ENCODE results near the gene LEKR1. TPM values are rescaled to one million over a fixed set of nuclear protein-coding genes. Genes with fewer than 3 reads are reported as not detected.

The LEKR1 gene
- total and polyA plus RNA-seq, 7 donors, result 0.12 to 0.79 (median 0.32) TPM; not detected in 2

DNA sequence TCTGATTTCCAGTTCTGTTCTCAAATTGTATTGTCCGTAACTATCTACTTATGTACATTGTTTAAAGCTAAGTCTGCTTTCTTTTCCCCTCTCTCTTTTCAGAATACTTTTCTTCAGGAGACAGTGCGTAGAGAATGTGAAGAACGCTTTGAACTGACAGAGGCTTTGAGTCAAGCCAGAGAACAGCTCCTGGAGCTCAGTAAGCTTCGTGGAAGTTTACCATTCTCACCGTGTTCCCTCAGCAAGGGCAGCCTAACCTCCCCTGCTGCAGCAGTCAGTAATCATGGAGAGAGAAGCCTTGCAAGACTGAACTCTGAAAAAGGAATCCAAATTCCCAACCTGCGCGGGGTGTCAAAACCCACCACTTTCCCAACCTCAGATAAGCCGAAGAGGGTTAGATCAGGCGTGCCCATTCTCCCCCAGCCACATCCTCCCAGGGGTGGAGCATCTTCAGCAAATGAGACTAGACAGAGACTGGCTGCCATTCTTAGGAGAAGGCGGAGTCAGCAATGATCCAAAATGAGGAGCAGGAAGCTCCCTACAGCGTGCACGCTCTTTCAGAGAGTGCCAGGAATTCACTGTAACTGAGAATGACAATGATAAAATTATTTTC lies 219.2 kb downstream of the LEKR1 start:
- intact Hi-C loops (cut with DNase I), result no loop called here
- DNase-seq, result no peak
- H3K4me3 ChIP-seq, result no peak overlapping the region
- no peaks in the 10 kb centered on the region for H3K27me3 ChIP-seq (ENCODE audit: insufficient read depth in 3 of 3, low read length in 2 of 3)
- H3K27ac ChIP-seq, result no peak overlapping the region
- 73% methylated on average over 12 of the region's 12 CpGs for WGBS, 3 donors
- no peaks in the 10 kb centered on the region for H3K9me3 ChIP-seq
- TF ChIP-seq, protein P1, sequence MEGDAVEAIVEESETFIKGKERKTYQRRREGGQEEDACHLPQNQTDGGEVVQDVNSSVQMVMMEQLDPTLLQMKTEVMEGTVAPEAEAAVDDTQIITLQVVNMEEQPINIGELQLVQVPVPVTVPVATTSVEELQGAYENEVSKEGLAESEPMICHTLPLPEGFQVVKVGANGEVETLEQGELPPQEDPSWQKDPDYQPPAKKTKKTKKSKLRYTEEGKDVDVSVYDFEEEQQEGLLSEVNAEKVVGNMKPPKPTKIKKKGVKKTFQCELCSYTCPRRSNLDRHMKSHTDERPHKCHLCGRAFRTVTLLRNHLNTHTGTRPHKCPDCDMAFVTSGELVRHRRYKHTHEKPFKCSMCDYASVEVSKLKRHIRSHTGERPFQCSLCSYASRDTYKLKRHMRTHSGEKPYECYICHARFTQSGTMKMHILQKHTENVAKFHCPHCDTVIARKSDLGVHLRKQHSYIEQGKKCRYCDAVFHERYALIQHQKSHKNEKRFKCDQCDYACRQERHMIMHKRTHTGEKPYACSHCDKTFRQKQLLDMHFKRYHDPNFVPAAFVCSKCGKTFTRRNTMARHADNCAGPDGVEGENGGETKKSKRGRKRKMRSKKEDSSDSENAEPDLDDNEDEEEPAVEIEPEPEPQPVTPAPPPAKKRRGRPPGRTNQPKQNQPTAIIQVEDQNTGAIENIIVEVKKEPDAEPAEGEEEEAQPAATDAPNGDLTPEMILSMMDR (IDR thresholded peaks at IDR 0.05), result no peak
- H3K4me1 ChIP-seq, result no peaks in the 10 kb centered on the region
- ATAC-seq, result no peak
- H3K36me3 ChIP-seq (ENCODE audit: insufficient read depth in 1 of 2, low read depth in 1 of 2), result no peaks in the 10 kb centered on the region

DNA sequence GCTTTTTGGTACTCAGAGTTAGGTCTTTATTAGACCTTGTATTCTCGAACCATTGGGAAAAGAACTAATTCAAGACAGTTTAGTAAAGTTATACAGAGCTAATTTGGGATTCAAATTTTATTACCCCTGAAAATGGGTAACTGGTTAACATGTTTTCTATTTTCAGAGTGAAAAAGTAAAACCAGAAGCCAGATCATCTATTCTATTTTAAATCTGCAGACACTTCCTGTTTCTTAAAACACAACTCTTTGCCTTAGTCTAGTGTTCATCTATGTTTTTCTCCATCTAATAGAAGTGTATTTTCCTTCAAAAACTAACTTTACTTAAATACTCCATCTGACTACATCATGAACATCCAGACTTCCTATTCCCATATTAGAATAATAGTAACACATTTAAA lies 220.4 kb downstream of the LEKR1 start:
- no peak for DNase-seq
- ATAC-seq, result no peak
- 85 to 93% (median 90%) methylated on average over 1 of the region's 1 CpG for WGBS, 3 donors
- intact Hi-C loops (cut with DNase I), result no loop called here
- H3K9me3 ChIP-seq, result no peaks in the 10 kb centered on the region
- H3K27ac ChIP-seq, result no peak overlapping the region
- H3K36me3 ChIP-seq (ENCODE audit: insufficient read depth in 1 of 2, low read depth in 1 of 2), result no peaks in the 10 kb centered on the region
- H3K4me1 ChIP-seq, result no peaks in the 10 kb centered on the region
- no peak overlapping the region for H3K4me3 ChIP-seq
- TF ChIP-seq, protein P1 (IDR thresholded peaks at IDR 0.05), result no peak
- H3K27me3 ChIP-seq (ENCODE audit: insufficient read depth in 3 of 3, low read length in 2 of 3), result no peaks in the 10 kb centered on the region

DNA sequence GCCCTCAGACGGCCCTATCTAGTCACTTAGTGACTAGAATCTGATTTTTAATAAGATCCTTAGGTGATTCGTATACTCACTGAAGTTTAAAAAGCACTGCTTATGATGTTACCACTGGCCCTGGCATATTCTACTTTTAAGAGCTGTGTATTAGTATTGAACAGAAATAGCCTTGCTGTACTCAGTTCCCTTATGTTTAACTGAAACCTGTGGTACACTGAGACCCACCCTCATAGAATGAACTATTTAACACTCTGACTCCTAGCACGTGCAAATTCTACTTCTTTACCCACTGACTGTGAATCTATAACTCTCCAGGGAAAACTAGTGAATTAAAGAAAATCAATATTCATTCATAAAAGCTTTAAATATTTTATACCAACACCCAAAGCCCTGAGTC lies 224.9 kb downstream of the LEKR1 start:
- no peak for DNase-seq
- Histone ChIP-seq H3K9me3 (no peaks in the 10 kb centered on the region), H3K36me3 (ENCODE audit: insufficient read depth in 1 of 2, low read depth in 1 of 2) (no peaks in the 10 kb centered on the region), H3K27ac (no peak overlapping the region), H3K4me1 (no peaks in the 10 kb centered on the region), H3K27me3 (ENCODE audit: insufficient read depth in 3 of 3, low read length in 2 of 3) (no peaks in the 10 kb centered on the region), H3K4me3 (no peak overlapping the region)
- intact Hi-C loops (cut with DNase I), result no loop called here
- TF ChIP-seq, protein P1 (IDR thresholded peaks at IDR 0.05), result no peak
- WGBS, 3 donors, result 80 to 85% (median 80%) methylated on average over 3 of the region's 3 CpGs
- ATAC-seq, result no peak

DNA sequence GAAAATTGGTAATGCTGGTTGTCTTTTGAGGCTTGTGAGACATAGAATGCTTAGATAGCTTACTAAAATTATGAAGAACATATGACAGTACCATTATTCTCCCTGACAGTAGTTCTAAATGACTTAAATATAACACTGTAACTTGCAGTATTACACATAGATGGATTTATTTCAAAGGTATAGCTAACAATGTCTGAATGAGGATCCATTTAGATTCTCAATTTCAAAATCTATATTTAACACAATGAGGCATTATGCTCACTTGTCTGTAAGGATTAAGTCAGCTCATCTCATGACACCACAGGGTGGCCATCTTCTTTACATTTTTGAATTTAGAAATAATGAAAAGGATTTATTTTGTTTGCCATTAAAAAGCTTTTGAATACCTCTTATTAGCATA lies 225.4 kb downstream of the LEKR1 start:
- Histone ChIP-seq H3K27ac (no peak overlapping the region), H3K4me3 (no peak overlapping the region), H3K4me1 (no peaks in the 10 kb centered on the region), H3K27me3 (ENCODE audit: insufficient read depth in 3 of 3, low read length in 2 of 3) (no peaks in the 10 kb centered on the region), H3K9me3 (no peaks in the 10 kb centered on the region), H3K36me3 (ENCODE audit: insufficient read depth in 1 of 2, low read depth in 1 of 2) (no peaks in the 10 kb centered on the region)
- intact Hi-C loops (cut with DNase I), result no loop called here
- no peak for ATAC-seq
- TF ChIP-seq, protein P1 (IDR thresholded peaks at IDR 0.05), result no peak
- DNase-seq, result no peak

DNA sequence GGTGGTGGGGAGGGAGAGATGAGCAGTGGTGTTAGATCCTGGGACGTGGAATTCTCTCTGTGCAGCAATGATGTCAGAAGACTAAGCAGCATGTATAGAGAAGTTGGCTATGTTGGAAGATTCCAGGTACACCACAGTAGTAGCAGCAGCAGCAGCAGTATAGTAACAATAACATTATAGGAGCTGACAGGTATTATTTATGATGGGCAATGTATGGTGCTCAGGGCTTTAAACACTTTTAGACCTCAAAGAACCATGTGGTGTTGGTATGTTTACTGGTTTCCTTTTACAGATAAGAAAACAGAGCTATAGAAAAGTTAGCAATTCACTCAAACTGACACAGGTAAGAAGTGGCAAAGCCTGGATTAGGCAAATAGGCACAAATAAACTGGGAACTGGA lies 229.9 kb downstream of the LEKR1 start:
- H3K4me1 ChIP-seq, result no peaks in the 10 kb centered on the region
- H3K27ac ChIP-seq, result no peak overlapping the region
- H3K4me3 ChIP-seq, result no peak overlapping the region
- DNase-seq (no peak), ATAC-seq (no peak)
- no peaks in the 10 kb centered on the region for H3K36me3 ChIP-seq (ENCODE audit: insufficient read depth in 1 of 2, low read depth in 1 of 2)
- no peaks in the 10 kb centered on the region for H3K27me3 ChIP-seq (ENCODE audit: insufficient read depth in 3 of 3, low read length in 2 of 3)
- 64 to 83% (median 77%) methylated on average over 1 of the region's 1 CpG for WGBS, 3 donors
- H3K9me3 ChIP-seq, result no peaks in the 10 kb centered on the region
- intact Hi-C loops (cut with DNase I), result no loop called here
- TF ChIP-seq, protein P1 (IDR thresholded peaks at IDR 0.05), result no peak

Data from psoas muscle (tissue), 8 donors.